HG03135 (cell line): ENCODE results near the gene RPIA.
"Not testable (repeated sequence)": the region's sequence is repeated elsewhere in the genome, so short reads cannot be mapped to it uniquely, and the experiment has no call there.

Experiments used
- ATAC-seq: cut with Tn5 transposase; IDR thresholded peaks from one replicate; pipeline ENCODE4 v1.9.1; 2021; ENCODE audit warnings: mild to moderate bottlenecking, moderate library complexity; ENCODE audit not compliant: unreplicated experiment

Gene RPIA

DNA sequence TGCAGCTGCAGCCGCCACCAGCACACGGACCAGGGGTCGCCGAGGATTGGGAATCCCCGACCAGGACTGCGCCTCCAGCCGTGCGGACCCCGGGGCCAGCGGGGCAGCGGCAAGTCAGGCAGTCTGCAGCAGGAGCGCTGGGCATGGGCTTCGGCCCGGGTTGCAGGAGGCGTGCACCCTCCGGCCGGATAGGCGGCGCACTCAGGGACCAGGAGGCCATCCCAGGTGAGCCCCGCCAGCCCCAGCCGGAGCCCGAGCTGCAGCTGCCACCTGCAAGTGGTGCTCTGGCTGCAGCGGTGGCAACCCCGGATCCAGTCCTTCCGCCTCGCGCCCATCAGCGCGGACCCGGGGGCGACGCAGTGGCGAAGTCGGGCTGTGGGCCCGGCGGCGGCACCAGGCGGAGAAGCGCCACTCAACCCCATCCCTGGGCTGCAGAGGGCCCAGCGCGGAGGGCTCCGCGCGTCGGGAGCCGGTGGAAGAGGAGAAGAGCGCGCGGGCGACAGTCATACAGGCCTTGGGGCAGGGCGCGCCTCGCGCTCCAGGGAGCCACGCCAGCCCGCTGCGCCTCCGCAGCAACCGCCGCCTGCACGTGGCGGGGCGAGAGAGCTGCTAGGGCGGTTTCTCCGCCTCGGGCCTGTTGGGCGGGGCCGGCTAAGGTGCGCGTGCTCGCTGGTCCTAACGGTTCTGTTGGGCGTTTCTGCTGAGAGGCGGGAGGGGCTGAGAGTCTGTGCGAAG is 73.8 kb downstream of the RPIA start:
- ATAC-seq = peak; percentile 62

DNA sequence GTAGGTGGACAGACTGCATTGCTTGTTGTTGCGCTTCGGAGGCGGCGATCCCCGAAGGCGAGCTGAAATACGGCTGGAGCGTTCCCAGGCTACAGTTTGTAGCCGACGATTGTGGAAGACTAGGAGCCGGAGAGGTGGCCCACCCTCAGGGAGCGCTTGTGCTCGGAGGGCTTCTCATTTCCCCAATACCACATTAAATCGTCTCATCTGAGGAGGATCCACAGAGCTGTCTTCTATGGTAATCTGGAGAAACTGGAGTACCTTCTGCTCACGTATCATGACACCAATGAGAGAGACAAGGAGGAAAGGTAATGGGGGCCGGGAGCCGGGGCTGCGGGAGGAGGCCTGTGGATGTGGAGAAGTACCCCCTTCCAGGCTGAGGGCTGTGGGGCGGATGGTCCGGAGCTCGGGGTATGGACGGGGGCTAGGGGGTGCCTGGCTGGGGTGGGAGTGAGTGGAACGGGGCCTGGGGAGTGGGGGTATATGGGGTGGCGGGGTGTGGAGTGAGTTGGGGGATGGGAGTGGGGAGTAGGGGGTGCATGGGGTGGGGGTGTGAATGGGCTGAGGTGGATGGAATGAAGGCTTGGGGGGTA is 74.5 kb downstream of the RPIA start:
- ATAC-seq = not testable (repeated sequence)

DNA sequence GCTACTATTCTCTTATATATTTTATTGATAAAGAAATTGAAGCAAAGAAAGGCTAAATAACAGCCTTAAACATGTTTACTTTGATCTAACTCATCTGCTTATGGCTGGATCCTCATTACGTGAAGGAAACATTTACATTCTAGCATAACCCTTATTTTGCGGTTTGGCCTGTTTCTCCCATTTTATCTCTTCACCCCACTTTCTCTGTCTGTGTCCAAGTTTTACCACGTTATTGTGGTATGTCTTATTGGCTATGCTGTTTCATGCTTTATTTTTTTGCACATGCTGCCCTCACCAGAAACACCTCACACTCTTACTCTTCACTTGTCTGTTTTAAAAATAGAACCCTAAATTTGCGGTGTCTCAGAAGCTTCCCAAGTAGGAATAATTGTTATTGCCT is 78.5 kb downstream of the RPIA start:
- ATAC-seq = no peak

DNA sequence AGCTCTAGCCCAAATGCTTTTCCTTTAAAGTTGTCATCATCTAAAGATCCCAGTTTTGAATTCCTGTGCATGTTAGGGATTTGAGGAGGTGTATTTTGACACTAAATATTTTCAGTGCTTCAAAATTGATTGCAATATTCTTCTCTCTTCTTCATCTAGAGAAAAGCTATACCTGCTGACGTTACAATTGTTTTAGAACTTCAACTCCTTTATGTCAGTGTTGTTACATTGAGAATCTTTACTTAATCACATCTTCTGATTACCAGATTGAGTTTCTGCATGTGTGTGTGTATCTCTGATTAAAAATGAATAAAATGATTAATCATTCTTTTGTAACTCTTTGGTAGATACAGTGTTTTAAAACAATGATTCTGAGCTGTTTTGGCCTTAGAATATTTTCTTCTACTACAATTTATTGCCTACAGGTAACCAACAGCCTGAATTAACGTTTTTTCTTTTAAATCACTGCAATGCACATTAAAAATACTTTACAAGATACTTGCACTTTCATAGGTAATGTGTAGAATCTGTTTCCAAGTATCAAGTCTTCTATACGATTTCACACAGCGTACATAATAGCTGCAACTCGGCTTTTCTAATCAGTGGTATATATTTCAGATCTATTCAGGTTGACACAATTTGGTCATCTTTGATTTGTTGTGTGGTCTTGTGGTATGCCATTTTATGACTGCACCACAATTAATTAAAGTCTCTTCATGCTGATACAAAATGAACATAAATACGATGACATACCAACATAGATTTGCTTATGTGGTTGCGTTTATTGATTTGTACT is 82.0 kb downstream of the RPIA start:
- not testable (repeated sequence) for ATAC-seq

DNA sequence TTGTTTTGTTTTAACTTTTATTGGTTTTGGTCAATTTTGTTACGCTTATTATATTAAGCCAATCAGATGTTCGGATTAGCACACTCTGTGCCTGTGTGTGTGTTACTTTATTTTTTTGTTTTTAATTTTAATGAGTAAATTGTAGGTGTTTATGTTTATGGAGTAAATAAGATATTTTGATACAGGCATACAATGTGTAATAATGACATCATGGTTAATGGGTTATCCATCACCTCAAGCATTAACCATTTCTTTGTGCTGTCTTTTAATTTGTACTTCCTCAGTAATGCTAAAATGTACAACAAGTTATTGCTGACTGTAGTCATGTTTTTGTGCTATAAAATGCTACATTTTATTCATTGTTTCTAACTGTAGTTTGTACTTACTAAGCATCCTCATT is 97.7 kb downstream of the RPIA start:
- ATAC-seq = not testable (repeated sequence)

DNA sequence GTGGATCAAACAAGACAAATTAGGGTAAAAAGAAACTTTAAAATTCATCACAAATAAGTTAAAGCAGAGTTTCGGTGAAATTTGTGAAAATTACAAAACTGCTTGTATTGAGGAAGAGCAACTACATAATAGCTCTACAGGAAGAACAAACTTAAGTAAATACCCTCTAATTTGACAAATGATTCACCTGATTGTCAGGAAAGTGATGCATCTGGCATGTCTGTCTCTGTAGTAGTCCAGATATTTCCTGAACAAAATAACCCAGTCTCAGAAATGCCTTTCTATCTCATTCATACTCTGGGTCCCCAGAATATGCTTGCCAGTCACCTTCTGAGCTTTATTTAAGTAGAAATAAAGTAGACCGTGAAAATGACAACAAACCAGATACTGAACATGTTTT is 104.5 kb downstream of the RPIA start:
- ATAC-seq = not testable (repeated sequence)

DNA sequence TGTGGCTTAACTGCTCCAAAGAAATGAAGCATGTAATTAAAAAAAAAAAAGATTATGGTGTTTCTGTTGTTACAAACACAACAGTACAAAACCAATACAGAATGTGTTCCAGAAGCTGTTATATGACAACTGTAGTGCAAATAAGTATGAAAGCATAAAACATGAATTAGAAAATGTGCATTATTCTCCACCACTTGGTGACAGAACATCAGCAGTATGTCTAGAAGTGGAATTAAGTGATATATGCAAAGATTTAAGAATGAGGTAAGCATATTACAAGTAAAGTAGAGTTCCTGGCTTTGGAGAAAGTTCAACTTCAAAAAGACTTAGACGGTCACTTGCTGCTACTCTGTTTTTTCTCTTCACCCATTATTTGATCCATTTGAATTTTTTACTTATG is 105.0 kb downstream of the RPIA start:
- ATAC-seq = not testable (repeated sequence)

DNA sequence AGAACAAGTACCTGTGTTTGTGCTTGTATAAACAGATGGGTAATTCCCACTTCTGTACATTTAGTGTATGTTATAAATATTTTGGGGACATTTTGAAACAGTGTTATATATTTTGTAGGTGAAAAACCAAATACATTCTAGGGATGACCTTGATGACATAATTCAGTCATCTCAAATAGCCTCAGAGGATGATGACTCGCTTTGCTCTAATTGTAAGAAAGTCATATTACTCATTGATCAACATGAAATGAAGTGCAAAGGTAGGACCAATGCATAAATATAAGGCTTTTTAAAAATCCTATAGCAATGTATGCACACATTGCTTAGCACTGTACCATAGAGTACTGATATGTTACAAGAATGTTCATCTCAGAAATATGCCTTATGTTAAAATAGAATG is 105.7 kb downstream of the RPIA start:
- ATAC-seq = not testable (repeated sequence)
